HepG2 (cell line): ENCODE measurements around the gene ZSWIM8. TPM values are rescaled to one million over a fixed set of nuclear protein-coding genes. Genes with fewer than 3 reads are reported as not detected.

Source experiments
- polyA plus RNA-seq, 8 experiments: library from polyadenylated mRNA; depleted of rRNA in 3 of 8; stranded (reverse) in 7 of 8; unstranded in 1 of 8; fragments of >200 nt; fragmentation: Illumina TruSeq in 4 of 8; extraction: Trizol in 4 of 8; gene quantifications; 2 replicates each; pipeline versions ENCODE4 v1.2.1 to v1.2.3, GENCODE V29; 2011 to 2016; ENCODE audit warnings: low read depth in 4 of 8, missing spikeins in 1 of 8, mixed read lengths in 1 of 8; ENCODE audit not compliant: insufficient read depth in 1 of 8
- small RNA-seq, 3 experiments: library from RNA; depleted of rRNA; stranded (forward); fragments of <200 nt; gene quantifications; one replicate each; pipeline ENCODE3, GENCODE V24; 2012; ENCODE audit warnings: low read depth in 2 of 3, low replicate concordance in 1 of 3; ENCODE audit not compliant: insufficient read length in 3 of 3, insufficient read depth in 2 of 3
- total RNA-seq, 5 experiments: library from RNA; depleted of rRNA; stranded (reverse); fragments of >200 nt; fragmentation: Illumina TruSeq; extraction: Trizol; gene quantifications; 2 replicates each; pipeline ENCODE4 v1.2.3, GENCODE V29; 2016; ENCODE audit warnings: low read depth in 1 of 5

Gene ZSWIM8
- total and polyA plus RNA-seq, 2 of the 13 experiments (the other 11 are each of a cell fraction or from before 2014, with no cell fraction given), result 39.9 to 98.2 TPM

Small RNAs within 50 kb of the gene (small RNA-seq; reads per million reads assigned to genes)
- gene AC022400.4, result 0 reads per million in 3 experiments
- 0 reads per million in 3 experiments for gene AC022400.9
- 0 reads per million in 3 experiments for gene ZSWIM8-AS1

Other genes starting within 250 kb of the ZSWIM8 start
- gene USP54, start 194.3 kb upstream of the ZSWIM8 start, total RNA-seq (2016; rRNA removed; fragmentation: Illumina TruSeq; extraction: Trizol), result 18.1 and 20.2 TPM in 2 replicates
- gene USP54, start 194.3 kb upstream of the ZSWIM8 start, polyA plus RNA-seq (2011; rRNA removed), result 16.1 and 25.0 TPM in 2 replicates
- gene MYOZ1, start 144.1 kb upstream of the ZSWIM8 start, total RNA-seq (2016; rRNA removed; fragmentation: Illumina TruSeq; extraction: Trizol), result not detected in 2 replicates
- not detected in 2 replicates for gene MYOZ1, start 144.1 kb upstream of the ZSWIM8 start, polyA plus RNA-seq (2011; rRNA removed)
- not detected in 2 replicates for gene SYNPO2L, start 129.6 kb upstream of the ZSWIM8 start, total RNA-seq (2016; rRNA removed; fragmentation: Illumina TruSeq; extraction: Trizol)
- gene SYNPO2L, start 129.6 kb upstream of the ZSWIM8 start, polyA plus RNA-seq (2011; rRNA removed), result not detected in 2 replicates
- 2.4 and 5.3 TPM in 2 replicates for gene AGAP5, start 87.5 kb upstream of the ZSWIM8 start, total RNA-seq (2016; rRNA removed; fragmentation: Illumina TruSeq; extraction: Trizol)
- 7.9 and 8.7 TPM in 2 replicates for gene AGAP5, start 87.5 kb upstream of the ZSWIM8 start, polyA plus RNA-seq (2011; rRNA removed)
- gene SEC24C, start 41.2 kb upstream of the ZSWIM8 start, total RNA-seq (2016; rRNA removed; fragmentation: Illumina TruSeq; extraction: Trizol), result 63.1 and 66.5 TPM in 2 replicates
- gene SEC24C, start 41.2 kb upstream of the ZSWIM8 start, polyA plus RNA-seq (2011; rRNA removed), result 66.4 and 74.3 TPM in 2 replicates
- 71.2 and 91.7 TPM in 2 replicates for gene CHCHD1, start 3.6 kb upstream of the ZSWIM8 start, total RNA-seq (2016; rRNA removed; fragmentation: Illumina TruSeq; extraction: Trizol)
- 30.6 and 36.9 TPM in 2 replicates for gene CHCHD1, start 3.6 kb upstream of the ZSWIM8 start, polyA plus RNA-seq (2011; rRNA removed)
- 5.6 and 10.7 TPM in 2 replicates for gene NDST2, start 26.0 kb downstream of the ZSWIM8 start, total RNA-seq (2016; rRNA removed; fragmentation: Illumina TruSeq; extraction: Trizol)
- 25.5 and 30.1 TPM in 2 replicates for gene NDST2, start 26.0 kb downstream of the ZSWIM8 start, polyA plus RNA-seq (2011; rRNA removed)
- gene CAMK2G, start 88.9 kb downstream of the ZSWIM8 start, total RNA-seq (2016; rRNA removed; fragmentation: Illumina TruSeq; extraction: Trizol), result 13.0 and 15.9 TPM in 2 replicates
- gene CAMK2G, start 88.9 kb downstream of the ZSWIM8 start, polyA plus RNA-seq (2011; rRNA removed), result 18.8 and 19.3 TPM in 2 replicates
- gene PLAU, start 125.5 kb downstream of the ZSWIM8 start, total RNA-seq (2016; rRNA removed; fragmentation: Illumina TruSeq; extraction: Trizol), result 4.8 and 11.2 TPM in 2 replicates
- gene PLAU, start 125.5 kb downstream of the ZSWIM8 start, polyA plus RNA-seq (2011; rRNA removed), result 0.37 and 0.45 TPM in 2 replicates
- gene VCL, start 212.5 kb downstream of the ZSWIM8 start, total RNA-seq (2016; rRNA removed; fragmentation: Illumina TruSeq; extraction: Trizol), result 23.7 and 26.9 TPM in 2 replicates
- 15.9 and 17.3 TPM in 2 replicates for gene VCL, start 212.5 kb downstream of the ZSWIM8 start, polyA plus RNA-seq (2011; rRNA removed)